HG02642 (cell line): ENCODE data around the gene HDAC2.
A peak's percentile ranks its signal among the peaks of the same experiment; 100 is the strongest.
"Not testable (repeated sequence)": the region's sequence is repeated elsewhere in the genome, so short reads cannot be mapped to it uniquely, and the experiment has no call there.

Source experiments
- ATAC-seq: cut with Tn5 transposase; IDR thresholded peaks from one replicate; pipeline ENCODE4 v1.9.1; 2021; ENCODE audit warnings: mild to moderate bottlenecking; ENCODE audit not compliant: unreplicated experiment, poor library complexity

Gene HDAC2

DNA sequence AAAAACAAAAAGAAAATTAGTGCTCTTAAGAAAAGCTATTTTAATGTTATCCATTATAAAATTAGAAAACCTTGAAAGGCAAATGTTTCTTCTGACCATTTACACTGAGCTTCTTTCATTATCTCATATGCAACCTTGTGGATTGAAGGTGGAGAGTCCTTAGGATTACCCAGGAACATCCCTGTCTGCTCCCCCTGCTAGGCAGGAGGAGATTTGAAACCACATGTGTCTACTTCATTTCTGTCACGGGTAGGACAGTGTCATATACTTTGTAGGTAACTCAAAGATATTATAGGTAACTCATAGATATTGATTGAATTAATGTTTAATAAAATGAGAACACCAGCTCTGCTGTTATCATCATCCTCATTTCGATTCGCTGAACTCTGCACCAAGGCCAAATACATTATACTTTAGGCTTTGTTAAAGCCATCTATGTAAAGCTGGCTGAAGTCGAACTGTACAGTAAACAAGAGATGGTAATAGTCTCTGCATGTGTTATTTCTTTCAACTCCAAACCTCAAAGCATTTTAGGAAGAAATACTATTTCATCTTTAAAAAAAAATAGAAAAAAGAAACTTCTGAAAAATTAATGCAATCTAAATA, 49.5 kb downstream of the HDAC2 start:
- ATAC-seq, result no peak

DNA sequence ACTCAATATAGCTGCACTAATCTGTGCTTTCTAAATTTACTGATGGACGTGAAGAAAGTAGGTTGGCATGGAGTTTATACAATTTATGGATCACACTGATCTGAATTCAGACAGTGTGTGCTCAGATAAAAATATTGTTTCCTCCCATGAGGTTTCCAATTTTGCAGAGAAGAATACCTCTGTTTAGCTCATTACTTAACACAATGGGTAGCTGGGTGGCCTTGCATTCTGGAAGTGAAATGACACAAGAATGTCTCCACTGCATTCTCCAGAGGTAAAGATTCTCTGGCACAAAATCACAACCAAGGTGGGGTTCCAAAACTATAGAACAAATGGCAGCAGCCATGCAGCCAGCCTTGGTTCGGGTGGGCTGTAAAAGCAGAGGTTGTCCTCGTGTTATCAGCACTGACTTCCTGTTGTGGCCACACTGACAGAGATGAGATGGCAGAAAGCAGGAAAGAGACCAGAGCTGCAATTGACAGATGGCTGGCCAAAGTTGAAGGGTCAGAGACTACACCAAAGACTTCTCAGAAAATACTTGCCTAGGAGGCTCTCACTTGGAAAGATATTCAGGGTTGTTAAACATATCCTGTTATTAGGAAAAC, 50.2 kb downstream of the HDAC2 start:
- peak; percentile 87 for ATAC-seq

DNA sequence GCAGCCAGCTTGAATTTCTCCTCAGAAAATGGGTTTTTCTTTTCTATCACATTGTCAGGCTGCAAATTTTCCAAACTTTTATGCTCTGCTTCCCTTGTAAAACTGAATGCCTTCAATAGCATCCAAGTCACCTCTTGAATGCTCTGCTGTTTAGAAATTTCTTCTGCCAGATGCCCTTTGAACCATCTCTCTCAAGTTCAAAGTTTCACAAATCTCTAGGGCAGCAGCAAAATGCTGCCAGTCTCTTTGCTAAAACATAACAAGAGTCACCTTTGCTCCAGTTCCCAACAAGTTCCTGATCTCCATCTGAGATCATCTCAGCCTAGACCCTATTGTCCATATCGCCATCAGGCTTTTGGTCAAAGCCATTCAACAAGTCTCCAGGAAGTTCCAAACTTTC, 60.7 kb downstream of the HDAC2 start:
- ATAC-seq, result not testable (repeated sequence)

DNA sequence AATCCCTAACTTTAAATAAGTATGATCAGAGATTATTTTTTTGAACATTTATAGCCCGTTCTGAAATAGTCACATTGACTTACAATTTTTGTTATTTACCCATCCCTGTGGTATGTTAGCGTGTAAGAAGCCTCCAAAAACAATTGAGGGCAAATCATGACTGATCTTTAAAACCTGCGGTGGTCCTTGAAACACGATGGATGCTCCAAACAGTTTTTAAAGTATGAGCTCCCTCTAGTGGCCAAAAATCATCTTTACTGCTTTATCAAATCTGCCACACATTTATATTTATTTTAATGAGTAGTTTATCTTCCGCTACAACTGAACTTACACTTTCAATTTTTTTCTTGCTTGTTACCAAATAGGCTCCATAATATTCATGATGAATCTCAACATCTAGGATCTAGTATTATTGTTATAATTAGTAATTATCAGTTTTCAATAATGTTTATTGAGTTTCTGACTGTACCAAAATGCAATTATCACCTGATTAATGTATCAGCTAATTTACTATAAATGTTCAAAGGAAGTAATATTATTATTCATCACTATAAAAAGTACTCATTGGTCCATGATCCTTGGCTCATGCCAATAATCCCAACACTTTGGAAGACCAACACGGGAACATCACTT, 61.6 kb downstream of the HDAC2 start:
- no peak for ATAC-seq

DNA sequence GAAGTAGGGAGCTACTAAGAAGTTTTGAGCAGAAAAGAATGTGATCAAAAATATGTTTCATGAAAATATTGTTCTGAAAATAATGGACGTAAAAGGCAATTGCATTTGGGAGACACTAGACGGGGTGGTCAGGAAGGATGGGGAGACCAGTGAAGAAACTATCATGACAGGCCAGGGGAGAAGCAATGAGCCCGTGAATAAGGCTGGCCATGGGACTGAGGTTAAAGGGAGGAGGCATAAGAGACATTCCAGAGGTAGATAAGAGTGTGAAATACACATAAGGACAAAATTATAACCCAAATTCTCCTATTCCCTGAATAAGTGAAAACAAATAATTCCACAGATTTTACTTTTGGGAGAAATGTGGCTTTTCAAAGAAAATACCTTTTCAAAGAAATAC, 62.1 kb downstream of the HDAC2 start:
- ATAC-seq, result no peak

DNA sequence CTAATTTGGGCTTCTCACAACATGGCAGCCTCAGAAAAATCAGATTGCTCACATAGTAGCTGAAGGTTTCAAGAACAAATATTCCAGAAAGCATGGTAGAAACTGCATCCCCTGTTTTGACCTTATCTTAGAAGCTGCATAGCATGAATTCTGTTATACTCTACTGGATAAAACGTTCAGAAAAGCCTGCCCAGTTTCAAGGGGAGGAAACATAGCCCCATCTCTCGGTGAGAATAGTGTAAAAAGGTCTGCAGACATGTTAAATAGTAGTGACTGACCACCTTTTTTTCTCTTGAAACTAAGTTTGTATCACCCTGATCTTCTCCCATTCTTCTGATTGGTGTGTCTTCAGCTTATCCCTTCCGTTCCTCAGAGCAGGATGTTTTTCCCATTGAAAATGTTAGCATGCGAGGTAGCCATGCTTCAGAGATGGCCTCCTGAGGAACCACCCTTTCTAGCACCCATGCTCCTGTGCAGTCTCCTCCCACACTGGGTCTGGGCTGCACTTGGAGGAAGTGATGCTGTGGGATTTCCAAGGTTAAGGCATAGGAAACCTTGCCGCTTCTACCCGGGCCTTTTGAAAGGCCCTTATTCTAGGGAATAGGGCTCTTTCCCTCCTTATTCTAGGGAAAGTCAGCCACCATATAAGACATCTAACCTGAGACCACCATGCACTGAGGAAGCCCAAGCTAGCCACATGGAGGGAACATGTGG, 63.7 kb downstream of the HDAC2 start:
- no peak for ATAC-seq

DNA sequence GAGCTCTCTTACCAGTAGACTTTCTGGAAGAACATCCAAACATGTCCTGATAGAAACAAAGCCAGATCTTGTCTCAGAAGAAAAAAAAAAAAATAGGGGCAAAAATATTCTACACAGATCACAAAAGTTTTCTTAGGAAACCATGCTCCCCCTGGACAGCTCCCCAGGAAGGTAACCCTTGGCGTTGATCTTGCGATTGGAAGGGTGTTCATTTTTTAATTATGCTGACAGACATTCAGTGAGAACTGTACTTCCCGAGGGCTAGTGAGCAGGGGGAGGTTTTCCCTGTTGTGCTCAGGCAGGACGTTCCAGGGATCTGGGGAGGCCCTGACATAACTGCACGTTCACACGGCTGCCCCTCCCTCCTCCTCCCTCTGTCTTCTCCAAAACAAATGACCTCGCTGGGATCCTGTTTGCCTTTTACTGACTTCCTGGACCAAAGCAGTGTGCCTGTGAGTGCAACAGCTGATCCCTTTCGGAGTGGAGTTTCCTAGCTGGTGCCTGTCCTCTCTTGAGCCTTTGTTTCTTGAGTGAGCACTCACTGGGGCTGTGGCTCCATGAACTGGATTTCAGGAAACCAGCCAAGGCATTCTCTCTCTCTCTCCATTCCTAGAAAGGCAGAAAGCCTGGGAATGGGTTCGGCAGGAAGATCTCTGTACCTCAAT, 67.2 kb downstream of the HDAC2 start:
- ATAC-seq, result no peak

DNA sequence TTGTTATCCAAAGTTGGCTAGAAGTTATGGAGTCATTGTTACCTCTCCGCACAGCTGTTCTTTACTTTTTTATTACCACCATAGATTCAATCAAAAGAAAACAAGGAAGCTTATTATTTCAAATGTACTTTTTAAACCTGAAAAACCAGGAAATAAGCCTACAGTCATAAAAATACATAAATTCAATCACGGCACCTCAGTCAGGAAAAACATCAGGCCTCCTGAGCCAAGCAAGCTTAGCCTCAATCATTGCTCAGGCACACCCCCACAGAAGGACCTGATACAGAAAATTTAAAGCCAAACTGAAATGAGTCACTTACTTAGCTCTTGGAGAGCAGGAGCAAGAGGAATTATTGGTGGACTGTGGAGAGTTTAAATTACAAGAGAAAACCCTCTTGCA, 69.5 kb downstream of the HDAC2 start:
- ATAC-seq, result no peak

DNA sequence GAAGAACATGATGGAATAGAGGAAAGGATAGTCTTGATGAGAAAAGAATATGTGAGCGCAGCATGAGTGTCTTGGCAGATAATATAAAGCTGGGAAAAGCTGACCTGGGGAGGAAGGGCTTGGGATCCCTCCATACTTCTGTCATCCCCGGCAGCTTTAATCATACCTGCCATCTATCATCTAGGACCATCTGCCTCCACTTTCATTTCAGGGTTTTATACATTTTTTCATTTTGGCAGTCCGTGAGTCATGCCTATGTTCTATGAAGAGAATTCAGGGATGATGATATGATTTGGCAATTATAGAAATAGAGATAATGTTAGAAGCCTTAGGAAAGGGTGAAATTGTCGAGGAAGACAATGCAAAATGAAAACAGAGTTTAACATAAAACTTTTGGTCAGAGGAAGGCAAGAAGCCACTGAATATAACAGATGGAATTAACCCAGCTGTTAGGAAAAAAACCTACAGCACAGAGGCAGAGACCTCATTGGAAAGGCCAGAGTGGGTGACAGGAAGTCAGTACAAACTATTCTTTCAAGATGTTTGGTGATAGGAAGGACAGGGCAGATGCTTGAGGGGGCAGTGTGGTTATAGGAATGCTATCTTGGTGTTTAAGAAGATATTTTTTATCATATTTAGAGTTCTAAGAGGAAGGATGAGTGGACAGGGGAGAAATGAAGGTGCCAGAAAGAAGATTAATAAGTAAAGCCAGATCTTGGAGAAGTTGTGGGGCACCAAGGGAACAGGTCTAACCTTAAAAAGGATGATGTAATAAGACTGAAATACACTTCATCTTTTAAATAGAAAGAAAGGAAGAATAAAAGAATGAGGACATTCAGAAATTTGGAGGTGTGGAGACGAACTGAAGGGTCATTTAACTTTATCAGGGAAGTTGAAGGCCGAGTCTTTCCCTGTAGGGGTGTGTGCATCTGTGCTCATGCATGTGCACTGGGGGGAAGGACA, 76.0 kb downstream of the HDAC2 start:
- ATAC-seq, result no peak

DNA sequence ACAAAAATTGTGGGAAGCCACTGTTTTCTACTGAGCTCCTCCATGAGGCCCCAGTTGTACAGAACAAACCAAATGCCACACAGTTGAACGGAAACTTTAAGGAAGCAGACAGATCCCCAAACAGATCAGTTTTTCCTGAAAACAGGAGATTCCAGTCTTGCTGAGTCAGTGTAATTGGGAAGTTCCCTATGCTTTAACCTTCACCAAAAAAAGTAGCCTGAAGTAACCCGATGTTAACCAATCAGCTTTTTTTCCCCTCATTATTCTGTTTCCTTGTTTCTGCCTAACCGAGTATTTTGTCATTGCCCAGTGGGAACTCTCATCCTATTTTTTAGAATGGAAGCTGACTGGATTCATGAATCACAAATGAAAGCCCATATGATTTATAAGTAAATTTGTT, 77.1 kb downstream of the HDAC2 start:
- no peak for ATAC-seq

DNA sequence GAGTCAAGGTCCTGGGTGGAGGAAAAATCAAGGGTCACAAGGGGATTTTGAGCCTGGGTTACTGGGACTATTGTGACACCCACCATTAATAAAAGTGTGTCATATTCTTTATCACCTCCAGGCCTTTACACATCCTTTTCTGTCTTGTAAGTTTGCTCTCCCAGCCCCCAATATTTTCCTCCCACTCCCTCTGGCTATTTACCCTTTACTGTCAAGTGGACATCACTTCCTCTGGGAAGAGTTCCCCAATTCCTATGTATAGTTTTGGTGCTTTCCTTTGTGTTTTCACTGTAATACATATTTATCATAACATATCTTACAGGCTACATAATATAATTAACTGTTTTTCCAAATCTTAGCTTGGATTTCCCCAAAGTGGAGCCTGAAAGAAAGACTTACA, 77.5 kb downstream of the HDAC2 start:
- ATAC-seq, result no peak

DNA sequence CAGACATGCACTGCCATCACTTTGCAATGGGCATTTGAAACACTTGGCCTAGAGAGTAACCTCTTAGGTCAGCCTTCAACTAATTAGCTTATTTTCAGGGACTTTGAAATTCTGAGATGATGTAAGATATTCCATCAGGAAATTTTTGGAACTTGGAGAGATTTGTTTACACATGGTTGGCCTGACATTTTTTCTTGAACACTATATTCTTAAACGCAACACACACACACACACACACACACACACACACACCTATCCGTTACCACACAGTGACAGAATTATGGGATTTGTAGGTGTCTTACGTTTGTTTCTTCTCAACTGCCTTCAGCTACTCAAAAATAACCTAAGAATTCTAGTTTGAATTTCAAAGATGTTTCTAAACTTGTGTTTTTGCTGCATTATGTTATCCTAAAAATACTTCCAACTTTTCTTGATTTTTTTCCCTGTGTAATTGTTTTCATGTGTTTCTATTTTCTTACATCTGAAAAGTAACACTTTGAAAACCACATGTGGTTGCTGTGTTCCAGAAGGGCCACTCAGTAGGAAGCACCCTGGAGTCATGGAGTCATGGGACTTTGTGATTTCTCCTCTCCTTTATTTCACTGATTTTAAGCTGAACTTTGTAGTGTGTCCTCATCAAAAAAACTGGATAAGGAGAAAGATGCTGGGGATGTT, 81.9 kb downstream of the HDAC2 start:
- no peak for ATAC-seq

DNA sequence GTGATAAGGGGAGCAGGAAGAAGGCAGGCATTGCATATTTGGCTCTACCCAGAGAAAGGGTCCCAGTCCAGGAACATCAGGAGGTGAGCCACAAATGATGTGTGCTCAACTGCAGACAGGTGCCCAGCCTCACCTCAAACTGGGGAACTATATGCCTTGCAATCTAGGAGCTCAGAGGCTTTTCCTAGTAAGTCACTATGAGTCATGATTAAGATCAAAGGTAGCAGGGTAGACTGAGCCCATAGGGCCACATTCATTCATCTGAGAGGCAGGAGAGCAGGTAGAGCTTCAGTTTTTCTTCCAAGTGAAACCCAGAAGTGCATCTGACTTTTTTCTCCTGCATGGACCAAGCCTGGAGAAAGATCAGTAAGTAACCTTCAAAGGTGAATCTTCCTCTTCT, 82.5 kb downstream of the HDAC2 start:
- no peak for ATAC-seq

DNA sequence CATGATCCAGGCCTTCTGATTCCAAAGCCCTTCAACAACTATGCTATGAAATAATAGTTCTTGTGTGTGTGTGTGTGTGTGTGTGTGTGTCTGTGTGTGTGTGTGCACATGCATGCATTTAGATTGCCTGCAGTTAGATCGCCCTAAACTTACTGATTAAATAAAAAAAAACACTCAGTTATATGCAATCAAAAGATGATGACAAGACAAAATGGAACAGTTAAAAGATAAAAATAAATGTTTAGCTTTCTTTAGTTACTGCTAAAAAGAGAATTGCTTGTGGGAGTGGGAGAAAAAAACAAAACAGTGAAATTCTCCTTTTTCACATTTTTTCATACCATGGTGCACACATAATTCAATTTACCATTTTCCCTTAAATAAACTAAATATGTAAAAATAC, 84.4 kb downstream of the HDAC2 start:
- ATAC-seq, result no peak

DNA sequence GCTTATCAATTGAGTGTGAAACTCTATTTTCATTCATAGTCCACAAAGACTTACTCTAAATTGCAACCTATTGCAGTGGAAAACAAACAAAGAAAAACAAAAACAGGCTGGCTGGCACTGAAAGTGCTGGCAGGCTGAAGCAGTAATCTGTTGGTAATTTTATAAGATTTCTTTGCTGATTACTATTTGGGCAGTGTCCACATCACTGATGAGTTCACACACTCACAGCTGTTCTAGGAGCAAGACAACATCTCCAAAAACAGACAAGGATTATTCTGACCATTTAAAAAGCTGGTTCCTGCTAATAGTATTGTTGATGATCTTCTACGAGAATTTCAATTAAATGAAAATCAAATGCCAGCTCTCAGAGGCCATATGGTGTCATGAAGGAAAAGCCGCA, 86.9 kb downstream of the HDAC2 start:
- no peak for ATAC-seq
